Stimulated activated CD8-positive, alpha-beta memory T cell treated with anti-CD3 and anti-CD28 coated beads, Interleukin-7, amount 100 ng/mL, for 48 hours (primary cell): ENCODE measurements around the gene TTC17.
A peak's percentile ranks its signal among the peaks of the same experiment; 100 is the strongest.
"Not testable (repeated sequence)": the region's sequence is repeated elsewhere in the genome, so short reads cannot be mapped to it uniquely, and the experiment has no call there.

ENCODE experiments used
- DNase-seq, 2 donors: peaks; one replicate each; pipeline ENCODE4 v3.0.0-alpha.2; 2020; ENCODE audit warnings: low read depth in 1 of 2; ENCODE audit errors: extremely low read depth in 1 of 2

TTC17 gene

GRCh38 chr11:43358801-43359421, at the start of gene TTC17:
Gene TTC17, plus strand, starts transcription at chr11:43358920. Its CDS starts 35 bp downstream, at chr11:43358955.
- peak; percentile 84 to 93 for DNase-seq

GRCh38 chr11:43311791-43312607, 46.7 kb upstream of the TTC17 start, which contains the start of gene API5:
Gene API5, plus strand, starts transcription at chr11:43311996. Its CDS starts 132 bp downstream, at chr11:43312128.
- DNase-seq: peak; percentile 84 to 92

GRCh38 chr11:43315966-43316365, 42.8 kb upstream of the TTC17 start:
- no peak for DNase-seq

GRCh38 chr11:43316451-43316850, 42.3 kb upstream of the TTC17 start:
- peak; percentile 24 to 40 for DNase-seq

GRCh38 chr11:43327987-43328386, 30.7 kb upstream of the TTC17 start:
- DNase-seq: no peak

GRCh38 chr11:43328482-43328881, 30.2 kb upstream of the TTC17 start:
- no peak for DNase-seq

- DNase-seq: no peak
Measured at GRCh38 chr11:43341159-43341558, 17.6 kb upstream of the TTC17 start.

GRCh38 chr11:43351426-43351825, 7.3 kb upstream of the TTC17 start:
- not testable (repeated sequence) for DNase-seq

- no peak for DNase-seq
Measured at GRCh38 chr11:43354311-43354710, 4.4 kb upstream of the TTC17 start.

GRCh38 chr11:43356336-43356735, 2.4 kb upstream of the TTC17 start:
- DNase-seq: no peak

- no peak for DNase-seq
Measured at GRCh38 chr11:43358279-43358800, 380 bp upstream of the TTC17 start.

- peak in 1 of 2 donors; percentile 6 for DNase-seq
Measured at GRCh38 chr11:43359422-43359818, 700 bp downstream of the TTC17 start.

- no peak for DNase-seq
Measured at GRCh38 chr11:43360361-43361032, 1.8 kb downstream of the TTC17 start.

- DNase-seq: no peak
Measured at GRCh38 chr11:43366677-43367076, 8.0 kb downstream of the TTC17 start.

- DNase-seq: no peak
Measured at GRCh38 chr11:43367382-43368178, 8.9 kb downstream of the TTC17 start.

- no peak for DNase-seq
Measured at GRCh38 chr11:43376065-43376464, 17.3 kb downstream of the TTC17 start.

GRCh38 chr11:43376594-43376993, 17.9 kb downstream of the TTC17 start:
- no peak for DNase-seq

GRCh38 chr11:43377389-43377788, 18.7 kb downstream of the TTC17 start:
- no peak for DNase-seq

GRCh38 chr11:43378897-43379296, 20.2 kb downstream of the TTC17 start:
- no peak for DNase-seq

GRCh38 chr11:43381802-43382201, 23.1 kb downstream of the TTC17 start:
- no peak for DNase-seq

- no peak for DNase-seq
Measured at GRCh38 chr11:43382614-43383013, 23.9 kb downstream of the TTC17 start.
